PC-3 (cell line): Measurements from ENCODE around the gene SMARCD3. TPM values are rescaled to one million over a fixed set of nuclear protein-coding genes. Genes with fewer than 3 reads are reported as not detected.

ENCODE experiments used
- ATAC-seq: fragments of 200-7000 bp; cut with Tn5 transposase; 2 replicates; pipeline ENCODE4 v1.9.1; 2020; ENCODE audit warnings: mild to moderate bottlenecking, moderate library complexity
- BruUV-seq: library from RNA; stranded (reverse); fragments of 400-500 nt; replicated peaks from 2 replicates; lab custom pipeline; 2021; lab: Mats Ljungman, UMichigan
- CTCF ChIA-PET: fragments of 300-600 bp; sonication (Branson Sonifier 250); formaldehyde crosslinking; loops from one replicate; lab custom pipeline; 2022; ENCODE audit warnings: antibody characterized with exemption; lab: Charles Lee
- POLR2A ChIA-PET: fragments of 300-600 bp; sonication (Branson Sonifier 250); formaldehyde crosslinking; loops from one replicate; lab custom pipeline; 2022; ENCODE audit warnings: antibody characterized with exemption; ENCODE audit not compliant: unreplicated experiment; lab: Charles Lee
- DNase-seq: peaks from one replicate; pipeline ENCODE4 v3.0.0-alpha.2; 2015
- H2AFZ ChIP-seq: fragments of 300-600 bp; sonication (generic); 2 replicates; pipeline ENCODE4 v1.6.0; 2016; ENCODE audit warnings: antibody characterized with exemption, low read length
- H3F3A ChIP-seq: fragments of 300-600 bp; sonication (generic); one replicate; pipeline ENCODE4 v1.6.0; 2017; ENCODE audit warnings: antibody characterized with exemption, low read length, control low read depth, mild to moderate bottlenecking; ENCODE audit not compliant: unreplicated experiment
- H3K27ac ChIP-seq: fragments of 300-600 bp; sonication (generic); 2 replicates; pipeline ENCODE4 v1.5.1; 2016; ENCODE audit warnings: mild to moderate bottlenecking, low read length
- H3K27me3 ChIP-seq: fragments of 300-600 bp; sonication (generic); 2 replicates; pipeline ENCODE4 v1.6.1; 2016; ENCODE audit warnings: low read length, mixed read lengths
- H3K36me3 ChIP-seq: fragments of 300-600 bp; sonication (generic); 2 replicates; pipeline ENCODE4 v1.6.1; 2016; ENCODE audit warnings: low read depth, mixed run types, low read length, mixed read lengths
- H3K4me1 ChIP-seq: fragments of 300-600 bp; sonication (generic); 2 replicates; pipeline ENCODE4 v1.5.1; 2016; ENCODE audit warnings: low read length; ENCODE audit not compliant: insufficient read depth
- H3K4me2 ChIP-seq: fragments of 300-600 bp; sonication (generic); 2 replicates; pipeline ENCODE4 v1.6.0; 2016; ENCODE audit warnings: low read length
- H3K4me3 ChIP-seq: fragments of 300-600 bp; sonication (generic); 2 replicates; pipeline ENCODE4 v1.5.1; 2016; ENCODE audit warnings: mild to moderate bottlenecking, low read length, mixed read lengths
- H3K79me2 ChIP-seq: fragments of 300-600 bp; sonication (generic); 2 replicates; pipeline ENCODE4 v1.6.1; 2017; ENCODE audit warnings: low read length, mixed read lengths
- H3K9ac ChIP-seq: fragments of 300-600 bp; sonication (generic); 2 replicates; pipeline ENCODE4 v1.6.0; 2016; ENCODE audit warnings: mild to moderate bottlenecking, low read length
- H3K9me2 ChIP-seq: fragments of 300-600 bp; sonication (generic); replicated peaks from 2 replicates; pipeline ENCODE4 v1.6.1; 2016; ENCODE audit warnings: mixed run types, low read length, mixed read lengths
- H3K9me3 ChIP-seq: fragments of 300-600 bp; sonication (generic); 2 replicates; pipeline ENCODE4 v1.6.1; 2016; ENCODE audit warnings: low read length, mixed read lengths
- H4K20me1 ChIP-seq: fragments of 300-600 bp; sonication (generic); 2 replicates; pipeline ENCODE4 v1.6.1; 2016; ENCODE audit warnings: low read length, mixed read lengths
- EZH2 ChIP-seq: fragments of 300-600 bp; sonication (generic); IDR thresholded peaks from one replicate; pipeline ENCODE4 v1.6.1; 2017; ENCODE audit warnings: antibody characterized with exemption, mild to moderate bottlenecking, low read length; ENCODE audit not compliant: unreplicated experiment
- EZH2phosphoT487 ChIP-seq: fragments of 300-600 bp; sonication (generic); IDR thresholded peaks from 2 replicates; pipeline ENCODE4 v1.6.1; 2018; ENCODE audit warnings: mild to moderate bottlenecking, antibody characterized with exemption, low read length, borderline replicate concordance
- intact Hi-C: fragments of 100-400 bp; cut with micrococcal nuclease; formaldehyde crosslinking; loops from 2 replicates; pipeline ENCODE4 v1.9.0; 2023
- total RNA-seq: library from RNA; depleted of rRNA; stranded (reverse); fragments of >200 nt; gene quantifications from 2 replicates; pipeline ENCODE4 v1.2.3, GENCODE V29; 2014
- TF ChIP-seq, protein P1 (sequence below): fragments of 300-600 bp; sonication (generic); conservative IDR thresholded peaks from 2 replicates; pipeline ENCODE4 v1.5.1; 2017; ENCODE audit warnings: antibody characterized with exemption, low read depth, mild to moderate bottlenecking, low read length

SMARCD3 gene
- total RNA-seq, 1 experiment from 2014 or later, result 9.1 TPM

DNA sequence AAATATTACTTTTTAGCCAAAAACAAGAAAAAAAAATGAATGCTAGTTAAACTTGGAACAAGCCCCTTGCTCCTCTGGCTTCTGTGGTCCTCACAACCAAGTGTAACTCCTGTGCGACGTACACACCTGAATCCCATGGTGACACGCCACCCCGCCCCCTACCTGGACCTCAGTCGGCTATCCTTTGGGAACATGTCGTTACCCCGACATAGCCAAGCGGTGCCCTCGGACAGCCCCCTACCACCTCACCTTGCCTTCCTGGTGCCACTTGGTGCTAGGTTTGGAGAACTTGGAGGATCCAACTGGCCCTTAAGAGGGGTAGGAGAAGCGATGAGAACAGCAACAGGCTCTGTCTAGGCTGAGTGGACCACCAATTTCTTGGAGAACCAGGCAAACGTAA lies 12.0 kb upstream of the SMARCD3 start:
- no peaks in the 10 kb centered on the region for H3K9me3 ChIP-seq
- peaks cover 20% of the 10 kb centered on the region; the same call in 1 of the 2 replicates for H3K27me3 ChIP-seq
- no peak overlapping the region for H3K9ac ChIP-seq
- intact Hi-C loops, result no loop called here
- TF ChIP-seq, protein P1, sequence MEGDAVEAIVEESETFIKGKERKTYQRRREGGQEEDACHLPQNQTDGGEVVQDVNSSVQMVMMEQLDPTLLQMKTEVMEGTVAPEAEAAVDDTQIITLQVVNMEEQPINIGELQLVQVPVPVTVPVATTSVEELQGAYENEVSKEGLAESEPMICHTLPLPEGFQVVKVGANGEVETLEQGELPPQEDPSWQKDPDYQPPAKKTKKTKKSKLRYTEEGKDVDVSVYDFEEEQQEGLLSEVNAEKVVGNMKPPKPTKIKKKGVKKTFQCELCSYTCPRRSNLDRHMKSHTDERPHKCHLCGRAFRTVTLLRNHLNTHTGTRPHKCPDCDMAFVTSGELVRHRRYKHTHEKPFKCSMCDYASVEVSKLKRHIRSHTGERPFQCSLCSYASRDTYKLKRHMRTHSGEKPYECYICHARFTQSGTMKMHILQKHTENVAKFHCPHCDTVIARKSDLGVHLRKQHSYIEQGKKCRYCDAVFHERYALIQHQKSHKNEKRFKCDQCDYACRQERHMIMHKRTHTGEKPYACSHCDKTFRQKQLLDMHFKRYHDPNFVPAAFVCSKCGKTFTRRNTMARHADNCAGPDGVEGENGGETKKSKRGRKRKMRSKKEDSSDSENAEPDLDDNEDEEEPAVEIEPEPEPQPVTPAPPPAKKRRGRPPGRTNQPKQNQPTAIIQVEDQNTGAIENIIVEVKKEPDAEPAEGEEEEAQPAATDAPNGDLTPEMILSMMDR, result no peak
- TF ChIP-seq EZH2phosphoT487 (no peak), EZH2 (no peak)
- no peak overlapping the region for H3K27ac ChIP-seq
- no peaks in the 10 kb centered on the region for H4K20me1 ChIP-seq
- H2AFZ ChIP-seq, result no peak overlapping the region
- no peaks in the 10 kb centered on the region for H3K79me2 ChIP-seq
- BruUV-seq, result no TSS peak
- no peaks in the 10 kb centered on the region for H3K4me1 ChIP-seq
- ATAC-seq, result no peak
- no peak for DNase-seq
- no peak overlapping the region for H3K4me3 ChIP-seq
- H3F3A ChIP-seq, result no peaks in the 10 kb centered on the region
- no peaks in the 10 kb centered on the region for H3K9me2 ChIP-seq
- ChIA-PET CTCF (no interaction called here), POLR2A (no interaction called here)
- H3K36me3 ChIP-seq, result no peaks in the 10 kb centered on the region
- H3K4me2 ChIP-seq, result no peak overlapping the region

DNA sequence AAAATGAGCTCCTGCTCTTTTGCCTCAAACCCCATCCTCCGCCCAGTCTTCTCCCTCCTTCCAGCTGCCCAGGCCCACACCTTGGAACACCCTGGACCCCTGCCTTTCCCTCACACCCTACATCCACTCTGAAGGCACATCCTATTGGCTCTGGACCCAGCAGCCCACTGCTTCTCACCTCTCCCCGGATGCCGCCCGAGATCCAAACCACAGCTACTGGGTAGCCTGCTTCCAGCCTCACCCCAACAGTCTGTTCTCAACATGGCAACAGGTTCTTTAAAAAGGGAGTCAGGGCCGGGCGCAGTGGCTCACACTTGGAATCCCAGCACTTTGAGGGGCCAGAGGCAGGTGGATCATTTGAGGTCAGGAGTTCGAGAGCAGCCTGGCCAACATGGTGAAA lies 9.5 kb upstream of the SMARCD3 start:
- Histone ChIP-seq H3K27ac (no peak overlapping the region), H4K20me1 (no peaks in the 10 kb centered on the region), H3K4me3 (no peak overlapping the region), H3K9ac (no peak overlapping the region), H3K79me2 (no peaks in the 10 kb centered on the region), H3F3A (no peaks in the 10 kb centered on the region), H3K4me2 (no peak overlapping the region), H3K27me3 (peaks cover 20% of the 10 kb centered on the region; the same call in 1 of the 2 replicates), H3K36me3 (no peaks in the 10 kb centered on the region), H2AFZ (no peak overlapping the region), H3K9me2 (no peaks in the 10 kb centered on the region), H3K9me3 (no peaks in the 10 kb centered on the region), H3K4me1 (no peaks in the 10 kb centered on the region)
- DNase-seq (no peak), ATAC-seq (no peak)
- no TSS peak for BruUV-seq
- intact Hi-C loops, result no loop called here
- TF ChIP-seq EZH2 (no peak), EZH2phosphoT487 (no peak)
- TF ChIP-seq, protein P1, result no peak
- POLR2A ChIA-PET, result no interaction called here
- CTCF ChIA-PET, result no interaction called here

DNA sequence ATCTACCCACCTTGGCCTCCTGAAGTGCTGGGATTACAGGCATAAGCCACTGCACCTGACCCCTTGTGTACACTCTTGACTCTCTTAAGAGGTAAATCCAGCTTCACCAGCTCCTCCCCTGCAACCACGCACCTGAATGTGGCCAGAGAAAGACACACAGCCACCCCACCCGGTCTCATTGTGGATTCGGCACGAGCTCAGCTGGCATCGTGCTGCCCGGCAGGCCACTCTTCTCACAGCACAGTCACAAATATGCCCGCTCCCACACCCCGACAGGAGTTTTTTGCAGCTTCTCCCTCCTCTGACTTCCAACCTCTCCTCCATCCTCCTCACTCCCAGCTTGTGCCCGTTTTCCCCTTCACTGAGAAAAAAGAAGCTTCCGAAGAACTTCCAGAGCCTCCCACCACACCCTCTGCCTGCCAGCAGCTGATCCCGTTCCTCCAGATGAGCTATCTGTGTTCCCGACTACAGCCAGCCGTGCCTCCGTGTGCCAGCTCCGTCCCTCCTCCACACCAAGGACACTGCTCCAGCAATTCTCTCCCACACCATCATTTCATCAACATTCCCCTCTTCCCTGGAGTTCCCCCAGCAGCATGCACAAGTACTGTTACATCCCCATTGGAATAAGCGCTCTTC lies 8.0 kb upstream of the SMARCD3 start:
- intact Hi-C loops, result no loop called here
- Histone ChIP-seq H4K20me1 (no peaks in the 10 kb centered on the region), H3K9ac (no peak overlapping the region), H3K4me1 (no peaks in the 10 kb centered on the region), H3F3A (no peaks in the 10 kb centered on the region), H3K9me2 (no peaks in the 10 kb centered on the region), H3K79me2 (no peaks in the 10 kb centered on the region), H3K27me3 (peaks cover 16% of the 10 kb centered on the region; the same call in 1 of the 2 replicates), H3K36me3 (no peaks in the 10 kb centered on the region), H3K4me2 (no peak overlapping the region), H3K9me3 (no peaks in the 10 kb centered on the region), H3K27ac (no peak overlapping the region), H3K4me3 (no peak overlapping the region), H2AFZ (no peak overlapping the region)
- DNase-seq, result no peak
- ChIA-PET CTCF (no interaction called here), POLR2A (no interaction called here)
- TF ChIP-seq EZH2phosphoT487 (no peak), EZH2 (no peak)
- TF ChIP-seq, protein P1, result no peak
- BruUV-seq, result no TSS peak
- no peak for ATAC-seq
